ENCODE data around the gene AP3B1.

The AP3B1 gene

DNA sequence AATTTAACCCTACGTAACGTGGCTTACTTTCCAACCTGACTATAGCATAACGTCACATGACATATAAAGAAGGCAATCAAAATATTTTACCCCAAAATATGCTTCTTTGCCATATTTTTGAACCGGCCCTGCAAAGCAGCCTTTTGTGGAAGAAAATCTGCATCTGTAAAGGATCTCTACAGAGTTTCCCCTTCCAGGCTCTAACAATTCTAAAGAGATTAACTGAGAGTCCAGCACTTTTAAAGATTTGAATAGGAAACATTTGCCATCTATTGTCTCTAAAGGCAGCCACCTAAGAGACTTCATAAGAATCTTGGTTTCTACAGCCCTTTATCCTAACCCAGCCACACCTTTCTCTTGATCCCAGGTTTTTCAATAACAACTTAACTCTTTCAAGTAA is 22.7 kb downstream of the AP3B1 start:
- TF ChIP-seq, protein P1, sequence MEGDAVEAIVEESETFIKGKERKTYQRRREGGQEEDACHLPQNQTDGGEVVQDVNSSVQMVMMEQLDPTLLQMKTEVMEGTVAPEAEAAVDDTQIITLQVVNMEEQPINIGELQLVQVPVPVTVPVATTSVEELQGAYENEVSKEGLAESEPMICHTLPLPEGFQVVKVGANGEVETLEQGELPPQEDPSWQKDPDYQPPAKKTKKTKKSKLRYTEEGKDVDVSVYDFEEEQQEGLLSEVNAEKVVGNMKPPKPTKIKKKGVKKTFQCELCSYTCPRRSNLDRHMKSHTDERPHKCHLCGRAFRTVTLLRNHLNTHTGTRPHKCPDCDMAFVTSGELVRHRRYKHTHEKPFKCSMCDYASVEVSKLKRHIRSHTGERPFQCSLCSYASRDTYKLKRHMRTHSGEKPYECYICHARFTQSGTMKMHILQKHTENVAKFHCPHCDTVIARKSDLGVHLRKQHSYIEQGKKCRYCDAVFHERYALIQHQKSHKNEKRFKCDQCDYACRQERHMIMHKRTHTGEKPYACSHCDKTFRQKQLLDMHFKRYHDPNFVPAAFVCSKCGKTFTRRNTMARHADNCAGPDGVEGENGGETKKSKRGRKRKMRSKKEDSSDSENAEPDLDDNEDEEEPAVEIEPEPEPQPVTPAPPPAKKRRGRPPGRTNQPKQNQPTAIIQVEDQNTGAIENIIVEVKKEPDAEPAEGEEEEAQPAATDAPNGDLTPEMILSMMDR (IDR thresholded peaks at IDR 0.05; ENCODE audit: low read depth, low read length, missing control alignments) = no peak
- H3K4me3 ChIP-seq (ENCODE audit: low read depth, low read length) = no peak overlapping the region
- DNase-seq (ENCODE audit: low read depth) = no peak

DNA sequence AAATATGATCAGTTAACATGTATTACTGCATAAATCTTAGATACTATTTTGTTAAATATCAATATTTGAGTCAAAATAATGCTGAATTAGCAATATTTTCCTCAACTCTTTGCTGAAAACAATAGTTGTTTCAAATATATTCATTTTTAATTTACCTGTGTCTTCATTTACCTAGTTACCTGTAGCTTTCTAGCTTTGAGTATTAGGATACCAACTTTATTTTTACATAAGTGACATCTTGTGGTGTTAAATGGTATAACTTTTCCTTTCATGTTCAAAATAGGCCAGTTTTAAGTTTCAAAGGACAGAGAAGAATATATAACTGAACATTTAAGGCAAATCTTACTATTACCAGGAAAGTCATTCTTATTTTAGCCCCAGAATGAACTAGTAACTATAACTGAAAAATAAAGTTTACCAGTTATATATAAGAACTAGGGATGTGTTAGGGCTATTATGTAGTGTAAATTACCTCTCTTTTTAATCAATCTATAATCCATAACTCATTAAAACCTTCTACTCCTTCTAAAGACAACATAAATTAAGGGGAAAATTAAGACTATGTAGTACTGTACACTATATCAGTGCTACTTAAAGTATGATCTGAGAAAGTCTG is 25.3 kb downstream of the AP3B1 start:
- TF ChIP-seq, protein P1 (IDR thresholded peaks at IDR 0.05; ENCODE audit: low read depth, low read length, missing control alignments) = peak; percentile 15
- DNase-seq (ENCODE audit: low read depth) = no peak
- no peak overlapping the region for H3K4me3 ChIP-seq (ENCODE audit: low read depth, low read length)

DNA sequence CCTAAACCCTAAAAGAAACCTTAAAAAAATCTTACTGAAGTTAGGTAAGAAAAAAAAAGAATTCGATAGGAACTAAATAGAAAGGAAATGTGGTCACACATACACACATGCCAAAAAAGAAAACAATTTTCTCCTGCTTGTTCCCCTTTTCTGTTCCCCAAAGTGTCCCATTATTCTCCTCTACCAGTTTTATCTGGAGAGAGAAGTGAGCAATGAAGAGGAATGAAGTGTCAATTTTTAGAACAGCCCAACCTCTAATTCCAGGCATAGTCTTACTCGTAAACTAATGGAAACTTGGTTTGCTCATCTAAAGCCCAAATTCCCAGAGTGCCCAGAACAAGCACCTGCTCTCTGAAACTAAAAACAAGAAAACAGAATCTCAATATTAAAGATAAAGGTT is 26.1 kb downstream of the AP3B1 start:
- no peak for DNase-seq (ENCODE audit: low read depth)
- TF ChIP-seq, protein P1 (IDR thresholded peaks at IDR 0.05; ENCODE audit: low read depth, low read length, missing control alignments) = no peak
- no peak overlapping the region for H3K4me3 ChIP-seq (ENCODE audit: low read depth, low read length)

DNA sequence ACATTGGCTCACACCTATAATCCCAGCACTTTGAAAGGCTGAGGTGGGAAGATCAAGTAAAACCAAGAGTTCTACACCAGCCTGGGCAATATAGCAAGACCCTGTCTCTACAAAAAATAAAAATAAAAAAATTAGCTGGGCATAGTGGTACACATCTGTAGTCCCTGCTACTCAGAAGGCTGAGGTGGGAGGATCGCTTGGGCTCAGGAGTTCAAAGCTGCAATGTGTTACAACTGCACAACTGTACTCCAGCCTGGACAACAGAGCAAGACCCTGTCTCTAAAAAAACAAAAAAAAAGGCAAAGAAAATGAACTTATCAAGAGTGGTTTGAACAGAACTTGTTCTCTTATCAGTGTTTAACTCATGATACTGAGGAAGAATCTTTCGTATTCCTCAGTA is 29.3 kb downstream of the AP3B1 start:
- DNase-seq (ENCODE audit: low read depth) = no peak
- H3K4me3 ChIP-seq (ENCODE audit: low read depth, low read length) = no peak overlapping the region
- TF ChIP-seq, protein P1 (IDR thresholded peaks at IDR 0.05; ENCODE audit: low read depth, low read length, missing control alignments) = no peak

DNA sequence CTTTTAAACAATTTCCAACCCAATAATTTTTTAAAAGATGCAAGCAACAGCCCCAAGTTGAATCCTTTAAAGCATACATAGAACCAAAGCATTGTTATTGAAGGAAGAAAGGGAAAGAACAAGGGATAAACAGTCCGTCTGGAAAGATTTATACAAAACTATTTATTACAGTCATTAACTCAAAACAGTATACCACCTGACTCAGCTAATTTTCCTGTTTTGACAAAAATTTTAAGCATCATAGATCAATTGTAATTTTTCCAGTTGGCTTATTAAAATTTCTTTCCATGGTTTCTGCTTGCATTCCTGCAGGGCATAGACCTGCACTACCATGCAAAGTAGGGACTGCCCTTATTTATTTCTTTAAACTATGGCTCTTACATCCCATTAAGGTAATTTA is 29.9 kb downstream of the AP3B1 start:
- DNase-seq (ENCODE audit: low read depth) = no peak
- no peak overlapping the region for H3K4me3 ChIP-seq (ENCODE audit: low read depth, low read length)
- TF ChIP-seq, protein P1 (IDR thresholded peaks at IDR 0.05; ENCODE audit: low read depth, low read length, missing control alignments) = no peak

DNA sequence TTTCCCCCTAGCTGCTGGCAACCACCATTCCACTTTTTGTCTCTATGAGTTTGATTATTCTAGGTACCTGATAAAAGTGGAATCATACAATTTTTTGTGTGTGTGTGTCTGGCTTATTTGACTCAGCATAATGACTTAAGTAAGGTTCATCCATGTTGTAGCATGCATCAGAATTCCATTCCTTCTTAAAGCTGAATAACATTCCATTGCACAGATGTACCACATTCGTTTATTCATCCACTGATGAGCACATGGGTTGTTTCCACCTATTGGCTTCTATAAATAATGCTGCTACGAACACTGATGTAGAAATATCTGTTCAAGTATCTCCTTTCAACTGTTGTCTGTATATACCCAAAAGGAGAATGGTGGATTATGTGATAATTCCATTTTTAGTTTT is 33.7 kb downstream of the AP3B1 start:
- no peak for DNase-seq (ENCODE audit: low read depth)
- no peak overlapping the region for H3K4me3 ChIP-seq (ENCODE audit: low read depth, low read length)
- TF ChIP-seq, protein P1 (IDR thresholded peaks at IDR 0.05; ENCODE audit: low read depth, low read length, missing control alignments) = no peak

DNA sequence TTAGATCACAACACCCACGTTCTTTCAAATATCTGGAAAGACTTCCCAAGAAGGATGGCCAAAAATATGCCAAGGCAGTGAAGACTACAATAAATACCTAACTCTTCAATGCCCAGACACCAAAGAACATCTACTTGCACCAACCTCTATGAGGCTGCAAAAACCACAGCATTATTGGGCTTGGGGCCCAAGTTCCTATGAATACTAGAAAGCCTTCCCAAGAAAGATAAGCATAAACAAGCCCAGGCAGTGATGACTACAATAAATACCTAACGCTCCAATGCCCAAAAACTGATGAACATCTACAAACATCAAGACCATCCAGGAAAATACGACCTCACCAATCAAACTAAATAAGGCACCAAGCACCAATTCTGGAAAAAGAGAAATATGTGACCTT is 41.3 kb downstream of the AP3B1 start:
- H3K4me3 ChIP-seq (ENCODE audit: low read depth, low read length) = no peak overlapping the region
- no peak for DNase-seq (ENCODE audit: low read depth)
- TF ChIP-seq, protein P1 (IDR thresholded peaks at IDR 0.05; ENCODE audit: low read depth, low read length, missing control alignments) = no peak
